HL-60 (cell line): Measurements from ENCODE around the gene ADD3.

Experiments
- DNase-seq, 2 experiments: peaks; one replicate each; pipeline ENCODE4 v3.0.0-alpha.2; 2010 to 2020; ENCODE audit warnings: low read depth in 1 of 2, low spot score in 1 of 2
- H3K27ac ChIP-seq: fragments of 250-450 bp; sonication (Bioruptor Pico); replicated peaks from 2 replicates; pipeline ENCODE4 v1.5.1; 2020; ENCODE audit warnings: mild to moderate bottlenecking, moderate library complexity
- H3K27me3 ChIP-seq: fragments of 250-450 bp; sonication (Bioruptor Pico); 2 replicates; pipeline ENCODE4 v1.5.1; 2021; ENCODE audit warnings: mild to moderate bottlenecking, moderate library complexity; ENCODE audit not compliant: insufficient read depth, poor library complexity, severe bottlenecking
- H3K4me3 ChIP-seq: replicated peaks from 2 replicates; pipeline ENCODE4 v1.5.1; 2011; ENCODE audit warnings: mild to moderate bottlenecking, control low read depth, low read length; ENCODE audit not compliant: insufficient read depth
- GABPA ChIP-seq: IDR thresholded peaks from 2 replicates; pipeline ENCODE4 v1.6.1; 2012; ENCODE audit warnings: low read depth
- POLR2AphosphoS5 ChIP-seq: IDR thresholded peaks from 2 replicates; pipeline ENCODE4 v1.6.1; 2012; ENCODE audit warnings: low read depth
- SPI1 ChIP-seq: IDR thresholded peaks from 2 replicates; pipeline ENCODE4 v1.6.1; 2012; ENCODE audit warnings: low read depth, mild to moderate bottlenecking, borderline replicate concordance
- TF ChIP-seq, protein P1 (sequence below): IDR thresholded peaks from 2 replicates; pipeline ENCODE4 v1.6.1; 2012; ENCODE audit warnings: low read depth; ENCODE audit not compliant: insufficient replicate concordance
- TF ChIP-seq, protein P2 (sequence below): IDR thresholded peaks from one replicate; pipeline ENCODE4 v1.5.1; 2011; ENCODE audit warnings: low read length, control low read depth, inconsistent platforms; ENCODE audit not compliant: insufficient read depth

ADD3 gene

DNA sequence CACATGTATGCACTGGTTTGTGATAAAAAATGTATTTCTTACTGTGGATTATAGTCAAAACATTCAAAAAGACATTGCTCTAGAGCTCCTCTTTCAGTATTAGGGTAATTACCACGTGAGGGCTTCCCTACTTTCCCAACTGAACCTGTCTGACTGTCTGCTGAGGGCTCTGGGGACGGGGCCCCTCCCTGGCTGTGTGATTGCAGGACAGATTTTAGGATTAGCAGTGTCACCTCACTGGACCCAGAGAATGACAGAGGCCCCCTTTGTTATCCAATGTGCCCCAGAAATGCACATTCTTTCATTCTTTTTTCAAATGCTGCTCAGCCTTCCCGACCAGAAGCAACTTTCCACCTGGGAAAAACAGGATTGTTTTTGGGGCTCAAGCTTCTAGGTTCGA lies 156.1 kb downstream of the ADD3 start:
- no peak overlapping the region for H3K27ac ChIP-seq
- H3K4me3 ChIP-seq: no peak overlapping the region
- DNase-seq: no peak
- TF ChIP-seq, protein P1, sequence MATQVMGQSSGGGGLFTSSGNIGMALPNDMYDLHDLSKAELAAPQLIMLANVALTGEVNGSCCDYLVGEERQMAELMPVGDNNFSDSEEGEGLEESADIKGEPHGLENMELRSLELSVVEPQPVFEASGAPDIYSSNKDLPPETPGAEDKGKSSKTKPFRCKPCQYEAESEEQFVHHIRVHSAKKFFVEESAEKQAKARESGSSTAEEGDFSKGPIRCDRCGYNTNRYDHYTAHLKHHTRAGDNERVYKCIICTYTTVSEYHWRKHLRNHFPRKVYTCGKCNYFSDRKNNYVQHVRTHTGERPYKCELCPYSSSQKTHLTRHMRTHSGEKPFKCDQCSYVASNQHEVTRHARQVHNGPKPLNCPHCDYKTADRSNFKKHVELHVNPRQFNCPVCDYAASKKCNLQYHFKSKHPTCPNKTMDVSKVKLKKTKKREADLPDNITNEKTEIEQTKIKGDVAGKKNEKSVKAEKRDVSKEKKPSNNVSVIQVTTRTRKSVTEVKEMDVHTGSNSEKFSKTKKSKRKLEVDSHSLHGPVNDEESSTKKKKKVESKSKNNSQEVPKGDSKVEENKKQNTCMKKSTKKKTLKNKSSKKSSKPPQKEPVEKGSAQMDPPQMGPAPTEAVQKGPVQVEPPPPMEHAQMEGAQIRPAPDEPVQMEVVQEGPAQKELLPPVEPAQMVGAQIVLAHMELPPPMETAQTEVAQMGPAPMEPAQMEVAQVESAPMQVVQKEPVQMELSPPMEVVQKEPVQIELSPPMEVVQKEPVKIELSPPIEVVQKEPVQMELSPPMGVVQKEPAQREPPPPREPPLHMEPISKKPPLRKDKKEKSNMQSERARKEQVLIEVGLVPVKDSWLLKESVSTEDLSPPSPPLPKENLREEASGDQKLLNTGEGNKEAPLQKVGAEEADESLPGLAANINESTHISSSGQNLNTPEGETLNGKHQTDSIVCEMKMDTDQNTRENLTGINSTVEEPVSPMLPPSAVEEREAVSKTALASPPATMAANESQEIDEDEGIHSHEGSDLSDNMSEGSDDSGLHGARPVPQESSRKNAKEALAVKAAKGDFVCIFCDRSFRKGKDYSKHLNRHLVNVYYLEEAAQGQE: no peak
- TF ChIP-seq, protein P2, sequence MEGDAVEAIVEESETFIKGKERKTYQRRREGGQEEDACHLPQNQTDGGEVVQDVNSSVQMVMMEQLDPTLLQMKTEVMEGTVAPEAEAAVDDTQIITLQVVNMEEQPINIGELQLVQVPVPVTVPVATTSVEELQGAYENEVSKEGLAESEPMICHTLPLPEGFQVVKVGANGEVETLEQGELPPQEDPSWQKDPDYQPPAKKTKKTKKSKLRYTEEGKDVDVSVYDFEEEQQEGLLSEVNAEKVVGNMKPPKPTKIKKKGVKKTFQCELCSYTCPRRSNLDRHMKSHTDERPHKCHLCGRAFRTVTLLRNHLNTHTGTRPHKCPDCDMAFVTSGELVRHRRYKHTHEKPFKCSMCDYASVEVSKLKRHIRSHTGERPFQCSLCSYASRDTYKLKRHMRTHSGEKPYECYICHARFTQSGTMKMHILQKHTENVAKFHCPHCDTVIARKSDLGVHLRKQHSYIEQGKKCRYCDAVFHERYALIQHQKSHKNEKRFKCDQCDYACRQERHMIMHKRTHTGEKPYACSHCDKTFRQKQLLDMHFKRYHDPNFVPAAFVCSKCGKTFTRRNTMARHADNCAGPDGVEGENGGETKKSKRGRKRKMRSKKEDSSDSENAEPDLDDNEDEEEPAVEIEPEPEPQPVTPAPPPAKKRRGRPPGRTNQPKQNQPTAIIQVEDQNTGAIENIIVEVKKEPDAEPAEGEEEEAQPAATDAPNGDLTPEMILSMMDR: no peak
- TF ChIP-seq GABPA: no peak
- no peak for TF ChIP-seq POLR2AphosphoS5
- TF ChIP-seq SPI1: no peak
- H3K27me3 ChIP-seq: no peaks in the 10 kb centered on the region

- TF ChIP-seq, protein P2: no peak
- TF ChIP-seq SPI1 (no peak), POLR2AphosphoS5 (no peak), GABPA (no peak)
- TF ChIP-seq, protein P1: no peak
- DNase-seq: no peak
- H3K4me3 ChIP-seq: no peak overlapping the region
- H3K27ac ChIP-seq: no peak overlapping the region
- no peaks in the 10 kb centered on the region for H3K27me3 ChIP-seq
Observed at GRCh38 chr10:110165239-110165638, 157.5 kb downstream of the ADD3 start.

DNA sequence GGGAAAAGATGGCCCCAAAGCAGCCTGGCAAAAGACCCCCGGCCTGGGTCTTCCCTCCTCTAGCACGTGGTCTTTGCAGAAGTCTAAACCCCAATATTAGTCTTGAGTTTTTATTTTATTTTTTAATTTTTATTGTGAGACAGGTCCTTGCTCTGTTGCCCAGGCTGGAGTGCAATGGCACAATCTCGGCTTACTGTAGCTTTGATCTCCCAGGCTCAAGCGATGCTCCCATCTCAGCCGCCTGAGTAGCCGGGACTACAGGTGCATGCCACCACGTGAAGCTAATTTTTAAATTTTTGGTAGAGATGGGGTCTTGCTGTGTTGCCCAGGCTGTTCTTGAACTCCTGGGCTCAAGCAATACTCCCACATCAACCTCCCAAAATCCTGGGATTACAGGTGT lies 159.4 kb downstream of the ADD3 start:
- H3K27me3 ChIP-seq: no peaks in the 10 kb centered on the region
- no peak for DNase-seq
- TF ChIP-seq POLR2AphosphoS5: no peak
- TF ChIP-seq, protein P2: no peak
- TF ChIP-seq, protein P1: no peak
- TF ChIP-seq SPI1: no peak
- no peak for TF ChIP-seq GABPA
- no peak overlapping the region for H3K27ac ChIP-seq
- H3K4me3 ChIP-seq: no peak overlapping the region
